Measurements from ENCODE around the gene PDS5A. TPM values are rescaled to one million over a fixed set of nuclear protein-coding genes. Genes with fewer than 3 reads are reported as not detected.
"Not testable (repeated sequence)": the region's sequence is repeated elsewhere in the genome, so short reads cannot be mapped to it uniquely, and the experiment has no call there.

The PDS5A gene
- total and polyA plus RNA-seq, 4 donors: 21.2 to 121 (median 42.3) TPM

- peaks cover 8 to 26% (median 15%) of the 10 kb centered on the region in 4 donors for H3K36me3 ChIP-seq (ENCODE audit: control insufficient read depth in 4 of 4, insufficient read depth in 4 of 4, low read length in 4 of 4)
- H3K27ac ChIP-seq (ENCODE audit: low read depth in 1 of 2, low read length in 1 of 2): no peak overlapping the region
- no peaks in the 10 kb centered on the region for H3K27me3 ChIP-seq (ENCODE audit: control insufficient read depth in 3 of 3, insufficient read depth in 3 of 3, low read length in 2 of 3)
- no peak overlapping the region for H3K4me3 ChIP-seq
- DNase-seq (peak in 2 of 3 donors; percentile 45 to 70), ATAC-seq (ENCODE audit: insufficient read depth, low FRiP score) (no peak)
- H3K9me3 ChIP-seq (ENCODE audit: control insufficient read depth in 4 of 4, insufficient read depth in 3 of 4, low read length in 3 of 4): no peaks in the 10 kb centered on the region
- no peaks in the 10 kb centered on the region for H3K4me1 ChIP-seq (ENCODE audit: control insufficient read depth in 5 of 5, insufficient read depth in 5 of 5, low read length in 5 of 5)
- WGBS, 2 donors: 80 to 85% methylated on average over 4 of the region's 4 CpGs
- H3K9ac ChIP-seq (ENCODE audit: insufficient read depth in 1 of 2, low read length in 2 of 2): peak overlapping the region in 1 of 2 donors; percentile 32
- TF ChIP-seq, protein P1, sequence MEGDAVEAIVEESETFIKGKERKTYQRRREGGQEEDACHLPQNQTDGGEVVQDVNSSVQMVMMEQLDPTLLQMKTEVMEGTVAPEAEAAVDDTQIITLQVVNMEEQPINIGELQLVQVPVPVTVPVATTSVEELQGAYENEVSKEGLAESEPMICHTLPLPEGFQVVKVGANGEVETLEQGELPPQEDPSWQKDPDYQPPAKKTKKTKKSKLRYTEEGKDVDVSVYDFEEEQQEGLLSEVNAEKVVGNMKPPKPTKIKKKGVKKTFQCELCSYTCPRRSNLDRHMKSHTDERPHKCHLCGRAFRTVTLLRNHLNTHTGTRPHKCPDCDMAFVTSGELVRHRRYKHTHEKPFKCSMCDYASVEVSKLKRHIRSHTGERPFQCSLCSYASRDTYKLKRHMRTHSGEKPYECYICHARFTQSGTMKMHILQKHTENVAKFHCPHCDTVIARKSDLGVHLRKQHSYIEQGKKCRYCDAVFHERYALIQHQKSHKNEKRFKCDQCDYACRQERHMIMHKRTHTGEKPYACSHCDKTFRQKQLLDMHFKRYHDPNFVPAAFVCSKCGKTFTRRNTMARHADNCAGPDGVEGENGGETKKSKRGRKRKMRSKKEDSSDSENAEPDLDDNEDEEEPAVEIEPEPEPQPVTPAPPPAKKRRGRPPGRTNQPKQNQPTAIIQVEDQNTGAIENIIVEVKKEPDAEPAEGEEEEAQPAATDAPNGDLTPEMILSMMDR (IDR thresholded peaks at IDR 0.05; ENCODE audit: control extremely low read depth, extremely low read depth): no peak
These were observed 64.2 kb downstream of the PDS5A start for GRCh38 chr4:39913471-39913870.

DNA sequence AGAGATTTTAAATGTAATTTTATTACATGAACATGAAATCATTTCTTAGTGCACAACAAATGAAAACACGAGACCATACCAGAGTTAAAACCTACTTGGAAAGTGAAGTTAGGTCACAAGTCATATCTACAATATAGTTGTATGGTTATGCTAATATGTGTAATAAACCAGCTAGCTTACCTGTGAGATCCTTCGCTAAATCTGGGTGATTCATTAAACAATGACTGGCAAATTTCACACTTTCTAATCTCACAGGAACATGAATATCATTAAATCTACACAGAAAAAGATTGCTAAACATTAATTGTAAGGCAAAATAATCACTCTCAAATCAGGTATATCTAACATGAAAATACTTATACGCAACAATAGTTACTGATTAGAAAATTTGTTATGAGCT is 67.6 kb downstream of the PDS5A start:
- no peak overlapping the region for H3K9ac ChIP-seq (ENCODE audit: insufficient read depth in 1 of 2, low read length in 2 of 2)
- H3K4me3 ChIP-seq: no peak overlapping the region
- TF ChIP-seq, protein P1 (IDR thresholded peaks at IDR 0.05; ENCODE audit: control extremely low read depth, extremely low read depth): no peak
- H3K4me1 ChIP-seq (ENCODE audit: control insufficient read depth in 5 of 5, insufficient read depth in 5 of 5, low read length in 5 of 5): no peaks in the 10 kb centered on the region
- WGBS, 2 donors: 94 to 96% methylated on average over 3 of the region's 3 CpGs
- H3K27me3 ChIP-seq (ENCODE audit: control insufficient read depth in 3 of 3, insufficient read depth in 3 of 3, low read length in 2 of 3): no peaks in the 10 kb centered on the region
- no peaks in the 10 kb centered on the region for H3K9me3 ChIP-seq (ENCODE audit: control insufficient read depth in 4 of 4, insufficient read depth in 3 of 4, low read length in 3 of 4)
- ATAC-seq (ENCODE audit: insufficient read depth, low FRiP score) (no peak), DNase-seq (no peak)
- no peak overlapping the region for H3K27ac ChIP-seq (ENCODE audit: low read depth in 1 of 2, low read length in 1 of 2)
- H3K36me3 ChIP-seq (ENCODE audit: control insufficient read depth in 4 of 4, insufficient read depth in 4 of 4, low read length in 4 of 4): peaks cover 6 to 26% (median 13%) of the 10 kb centered on the region in 4 donors

DNA sequence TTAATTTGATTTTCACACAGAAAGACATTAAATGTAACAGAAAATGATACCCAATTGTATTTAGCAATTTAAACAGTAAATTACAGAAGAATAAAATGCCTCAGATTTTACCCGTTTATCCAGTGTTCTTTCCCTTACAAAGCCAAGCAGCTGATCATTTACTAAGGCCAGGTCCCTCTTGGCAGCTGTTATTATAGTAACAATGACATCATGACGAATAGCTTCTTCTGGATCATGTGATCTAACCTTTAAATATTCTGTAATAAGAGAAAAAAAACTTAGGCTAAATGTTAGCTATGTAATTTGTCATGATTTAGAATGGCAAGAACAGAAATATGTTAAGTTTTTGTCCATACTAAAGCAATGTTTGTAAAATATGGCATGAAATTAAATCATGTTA is 69.4 kb downstream of the PDS5A start:
- Histone ChIP-seq H3K9ac (ENCODE audit: insufficient read depth in 1 of 2, low read length in 2 of 2) (no peak overlapping the region), H3K9me3 (ENCODE audit: control insufficient read depth in 4 of 4, insufficient read depth in 3 of 4, low read length in 3 of 4) (no peaks in the 10 kb centered on the region), H3K27me3 (ENCODE audit: control insufficient read depth in 3 of 3, insufficient read depth in 3 of 3, low read length in 2 of 3) (no peaks in the 10 kb centered on the region), H3K27ac (ENCODE audit: low read depth in 1 of 2, low read length in 1 of 2) (no peak overlapping the region), H3K4me1 (ENCODE audit: control insufficient read depth in 5 of 5, insufficient read depth in 5 of 5, low read length in 5 of 5) (no peaks in the 10 kb centered on the region), H3K4me3 (no peak overlapping the region), H3K36me3 (ENCODE audit: control insufficient read depth in 4 of 4, insufficient read depth in 4 of 4, low read length in 4 of 4) (peaks cover 3 to 30% (median 13%) of the 10 kb centered on the region in 4 donors)
- DNase-seq (no peak), ATAC-seq (ENCODE audit: insufficient read depth, low FRiP score) (no peak)
- WGBS, 2 donors: 84 to 91% methylated on average over 2 of the region's 2 CpGs
- TF ChIP-seq, protein P1 (IDR thresholded peaks at IDR 0.05; ENCODE audit: control extremely low read depth, extremely low read depth): no peak

DNA sequence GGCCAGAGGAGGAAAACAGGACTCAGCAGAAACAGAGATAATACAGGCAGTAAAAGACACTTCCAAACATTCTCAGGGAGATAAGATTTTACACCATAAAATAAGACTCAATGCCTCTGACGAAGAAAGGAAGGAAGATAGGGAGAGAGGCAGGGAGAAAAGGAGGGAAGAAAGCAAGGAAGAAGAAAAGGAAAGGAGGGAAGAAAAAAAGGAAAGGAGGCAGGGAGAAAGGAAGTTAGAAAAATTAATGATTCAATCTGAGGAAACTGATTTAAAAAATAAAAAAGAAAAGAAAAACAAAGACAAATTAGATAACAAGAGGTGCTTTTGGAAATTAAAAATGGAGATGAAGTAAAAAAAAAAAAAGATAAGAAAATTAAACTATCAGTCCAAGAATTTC is 72.1 kb downstream of the PDS5A start:
- ATAC-seq (ENCODE audit: insufficient read depth, low FRiP score): no peak
- no peak overlapping the region for H3K27ac ChIP-seq (ENCODE audit: low read depth in 1 of 2, low read length in 1 of 2)
- no peak for DNase-seq
- H3K27me3 ChIP-seq (ENCODE audit: control insufficient read depth in 3 of 3, insufficient read depth in 3 of 3, low read length in 2 of 3): no peaks in the 10 kb centered on the region
- peaks cover 7 to 31% (median 11%) of the 10 kb centered on the region in 4 donors for H3K36me3 ChIP-seq (ENCODE audit: control insufficient read depth in 4 of 4, insufficient read depth in 4 of 4, low read length in 4 of 4)
- no peak overlapping the region for H3K4me3 ChIP-seq
- H3K9me3 ChIP-seq (ENCODE audit: control insufficient read depth in 4 of 4, insufficient read depth in 3 of 4, low read length in 3 of 4): no peaks in the 10 kb centered on the region
- no peaks in the 10 kb centered on the region for H3K4me1 ChIP-seq (ENCODE audit: control insufficient read depth in 5 of 5, insufficient read depth in 5 of 5, low read length in 5 of 5)
- WGBS, 2 donors: 91 to 94% methylated on average over 1 of the region's 1 CpG
- no peak overlapping the region for H3K9ac ChIP-seq (ENCODE audit: insufficient read depth in 1 of 2, low read length in 2 of 2)
- TF ChIP-seq, protein P1 (IDR thresholded peaks at IDR 0.05; ENCODE audit: control extremely low read depth, extremely low read depth): no peak

GRCh38 chr4:39905019-39905418 is 72.7 kb downstream of the PDS5A start:
- not testable (repeated sequence) for H3K27me3 ChIP-seq (ENCODE audit: control insufficient read depth in 3 of 3, insufficient read depth in 3 of 3, low read length in 2 of 3); H3K4me3 ChIP-seq; H3K9me3 ChIP-seq (ENCODE audit: control insufficient read depth in 4 of 4, insufficient read depth in 3 of 4, low read length in 3 of 4); H3K9ac ChIP-seq (ENCODE audit: insufficient read depth in 1 of 2, low read length in 2 of 2); ATAC-seq (ENCODE audit: insufficient read depth, low FRiP score); H3K27ac ChIP-seq (ENCODE audit: low read depth in 1 of 2, low read length in 1 of 2); DNase-seq; H3K4me1 ChIP-seq (ENCODE audit: control insufficient read depth in 5 of 5, insufficient read depth in 5 of 5, low read length in 5 of 5)
- H3K36me3 ChIP-seq (ENCODE audit: control insufficient read depth in 4 of 4, insufficient read depth in 4 of 4, low read length in 4 of 4): peaks cover 6 to 28% (median 11%) of the 10 kb centered on the region in 4 donors
- WGBS, 2 donors: 93 to 98% methylated on average over 6 of the region's 6 CpGs
